Esophagus squamous epithelium (tissue), 5 donors: Measurements from ENCODE around the gene RMI2. TPM values are rescaled to one million over a fixed set of nuclear protein-coding genes. Genes with fewer than 3 reads are reported as not detected.

Source experiments
- DNase-seq: peaks from one replicate; lab custom pipeline; 2025; lab: John Stamatoyannopoulos, UW
- H3K27ac ChIP-seq, 4 donors: fragments of 200-600 bp; sonication (generic); one replicate each; pipeline ENCODE4 v1.5.1; 2016 to 2019; ENCODE audit warnings: mild to moderate bottlenecking in 1 of 4
- H3K27me3 ChIP-seq, 4 donors: fragments of 200-600 bp; sonication (generic); 1 replicate in 3 of 4; 2 replicates in 1 of 4; pipeline versions ENCODE4 v1.5.1 to v1.6.0; 2017 to 2021; ENCODE audit warnings: antibody characterized with exemption in 1 of 4
- H3K36me3 ChIP-seq, 3 donors: fragments of 200-600 bp; sonication (generic); one replicate each; pipeline ENCODE4 v1.5.1; 2016 to 2019
- H3K4me1 ChIP-seq, 3 donors: fragments of 200-600 bp; sonication (generic); one replicate each; pipeline ENCODE4 v1.5.1; 2017 to 2019
- H3K4me3 ChIP-seq, 4 donors: fragments of 200-600 bp; sonication (generic); 1 replicate in 3 of 4; 2 replicates in 1 of 4; pipeline ENCODE4 v1.5.1; 2016 to 2019; ENCODE audit warnings: mild to moderate bottlenecking in 2 of 4, moderate library complexity in 1 of 4
- H3K9me3 ChIP-seq, 3 donors: fragments of 200-600 bp; sonication (generic); one replicate each; pipeline ENCODE4 v1.5.1; 2016 to 2019
- POLR2A ChIP-seq, 4 donors: fragments of 450-650 bp; IDR thresholded peaks; one replicate each; pipeline ENCODE4 v1.6.1; 2017; ENCODE audit warnings: antibody characterized with exemption in 4 of 4, mild to moderate bottlenecking in 4 of 4, moderate library complexity in 3 of 4
- WGBS, 2 donors: methylation state at CpG; one replicate each; pipeline ENCODE4 v1.1.5; 2018; 5-methylcytosine and 5-hydroxymethylcytosine counted together
- intact Hi-C: fragments of 100-400 bp; cut with DNase I; formaldehyde crosslinking; loops from one replicate; pipeline ENCODE4 v1.15.0; 2022
- total RNA-seq, 4 donors: library from RNA; depleted of rRNA; stranded (reverse); fragments of >200 nt; gene quantifications; one replicate each; pipeline ENCODE4 v1.1.0, GENCODE V29; 2016
- TF ChIP-seq, protein P1 (sequence below), 6 experiments: fragments of 450-650 bp in 4 of 6; fragments of 200-600 bp in 2 of 6; sonication (generic) in 2 of 6; IDR thresholded peaks; one replicate each; pipeline ENCODE4 v1.5.1; 2016 to 2019; ENCODE audit warnings: antibody characterized with exemption in 6 of 6, mild to moderate bottlenecking in 4 of 6, moderate library complexity in 4 of 6
- donor health status: DM: yes; HTN: yes; CAD: no.

RMI2 gene
- total RNA-seq, 4 donors from 2014 or later = 4.6 to 12.0 (median 8.1) TPM

DNA sequence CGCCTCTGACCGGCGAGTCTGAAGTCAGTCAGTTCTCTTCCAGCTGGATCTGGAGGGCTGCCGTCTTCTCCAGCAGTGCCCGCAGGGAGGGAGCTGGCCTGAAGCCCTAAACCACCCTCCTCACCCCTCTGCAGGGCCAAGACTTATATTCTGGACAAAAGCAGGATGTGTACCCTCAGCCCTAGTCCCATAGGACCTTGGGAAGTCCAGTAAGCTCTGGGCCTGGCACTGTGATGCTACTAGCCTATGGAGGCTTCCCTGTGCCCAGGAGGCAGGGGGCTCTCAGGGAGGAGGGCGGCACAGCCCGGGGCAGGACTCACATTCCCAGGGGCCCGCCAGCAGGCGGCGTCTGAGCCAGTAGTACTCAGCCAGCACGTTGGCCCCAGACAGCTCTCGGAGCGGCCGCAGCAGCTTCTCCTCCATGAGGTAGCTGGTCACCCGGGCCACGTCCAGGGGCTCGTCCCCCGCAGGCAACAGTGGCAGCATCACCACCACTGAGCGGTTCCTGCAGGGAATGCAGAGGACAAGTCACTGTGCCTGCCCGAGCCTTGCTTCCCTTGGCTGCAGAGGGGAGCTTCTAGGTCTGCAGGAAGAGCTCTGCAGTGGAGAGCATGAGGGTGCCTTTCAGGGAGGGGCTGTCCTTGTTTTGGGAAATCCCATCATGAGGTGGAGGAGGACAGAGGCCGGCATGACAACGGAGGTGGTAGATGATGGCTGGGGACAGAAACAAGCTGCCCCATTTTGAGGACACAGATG lies 41.7 kb downstream of the RMI2 start:
- peaks cover 3 to 36% (median 19%) of the 10 kb centered on the region in 3 donors for H3K4me1 ChIP-seq
- no peaks in the 10 kb centered on the region for H3K36me3 ChIP-seq
- DNase-seq = no peak
- 22 to 54% methylated on average over 3 to 5 of the region's 22 CpGs for WGBS, 2 donors
- intact Hi-C loops = no loop called here
- peaks cover 0 to 7% (median 0%) of the 10 kb centered on the region in 4 donors for H3K27me3 ChIP-seq
- no peak for TF ChIP-seq POLR2A (IDR thresholded peaks at IDR 0.05)
- TF ChIP-seq, protein P1, sequence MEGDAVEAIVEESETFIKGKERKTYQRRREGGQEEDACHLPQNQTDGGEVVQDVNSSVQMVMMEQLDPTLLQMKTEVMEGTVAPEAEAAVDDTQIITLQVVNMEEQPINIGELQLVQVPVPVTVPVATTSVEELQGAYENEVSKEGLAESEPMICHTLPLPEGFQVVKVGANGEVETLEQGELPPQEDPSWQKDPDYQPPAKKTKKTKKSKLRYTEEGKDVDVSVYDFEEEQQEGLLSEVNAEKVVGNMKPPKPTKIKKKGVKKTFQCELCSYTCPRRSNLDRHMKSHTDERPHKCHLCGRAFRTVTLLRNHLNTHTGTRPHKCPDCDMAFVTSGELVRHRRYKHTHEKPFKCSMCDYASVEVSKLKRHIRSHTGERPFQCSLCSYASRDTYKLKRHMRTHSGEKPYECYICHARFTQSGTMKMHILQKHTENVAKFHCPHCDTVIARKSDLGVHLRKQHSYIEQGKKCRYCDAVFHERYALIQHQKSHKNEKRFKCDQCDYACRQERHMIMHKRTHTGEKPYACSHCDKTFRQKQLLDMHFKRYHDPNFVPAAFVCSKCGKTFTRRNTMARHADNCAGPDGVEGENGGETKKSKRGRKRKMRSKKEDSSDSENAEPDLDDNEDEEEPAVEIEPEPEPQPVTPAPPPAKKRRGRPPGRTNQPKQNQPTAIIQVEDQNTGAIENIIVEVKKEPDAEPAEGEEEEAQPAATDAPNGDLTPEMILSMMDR (IDR thresholded peaks at IDR 0.05) = peak in 2 of 6 experiments; percentile 10 to 12
- no peak overlapping the region for H3K4me3 ChIP-seq
- H3K9me3 ChIP-seq = no peaks in the 10 kb centered on the region
- no peak overlapping the region for H3K27ac ChIP-seq

DNA sequence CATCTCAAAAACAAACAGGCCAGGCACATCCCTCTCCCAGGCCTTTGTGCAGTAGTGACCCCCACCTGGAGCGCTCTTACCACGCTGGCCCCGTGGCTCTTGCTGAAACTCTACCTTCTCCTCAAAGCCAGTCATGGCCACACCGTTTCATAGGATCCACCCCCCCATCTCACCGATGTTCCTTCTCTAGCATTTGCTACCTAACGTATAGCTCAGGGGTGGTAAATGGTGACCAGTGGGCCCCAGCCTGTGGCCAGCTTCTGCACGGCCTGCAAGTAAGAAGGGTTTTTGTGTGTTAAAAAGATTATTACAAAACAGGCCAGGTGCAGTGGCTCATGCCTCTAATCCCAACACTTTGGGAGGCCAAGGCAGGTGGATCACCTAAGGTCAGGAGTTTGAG lies 43.8 kb downstream of the RMI2 start:
- WGBS, 2 donors = 76 to 88% methylated on average over 5 to 7 of the region's 7 CpGs
- DNase-seq = no peak
- intact Hi-C loops = no loop called here

DNA sequence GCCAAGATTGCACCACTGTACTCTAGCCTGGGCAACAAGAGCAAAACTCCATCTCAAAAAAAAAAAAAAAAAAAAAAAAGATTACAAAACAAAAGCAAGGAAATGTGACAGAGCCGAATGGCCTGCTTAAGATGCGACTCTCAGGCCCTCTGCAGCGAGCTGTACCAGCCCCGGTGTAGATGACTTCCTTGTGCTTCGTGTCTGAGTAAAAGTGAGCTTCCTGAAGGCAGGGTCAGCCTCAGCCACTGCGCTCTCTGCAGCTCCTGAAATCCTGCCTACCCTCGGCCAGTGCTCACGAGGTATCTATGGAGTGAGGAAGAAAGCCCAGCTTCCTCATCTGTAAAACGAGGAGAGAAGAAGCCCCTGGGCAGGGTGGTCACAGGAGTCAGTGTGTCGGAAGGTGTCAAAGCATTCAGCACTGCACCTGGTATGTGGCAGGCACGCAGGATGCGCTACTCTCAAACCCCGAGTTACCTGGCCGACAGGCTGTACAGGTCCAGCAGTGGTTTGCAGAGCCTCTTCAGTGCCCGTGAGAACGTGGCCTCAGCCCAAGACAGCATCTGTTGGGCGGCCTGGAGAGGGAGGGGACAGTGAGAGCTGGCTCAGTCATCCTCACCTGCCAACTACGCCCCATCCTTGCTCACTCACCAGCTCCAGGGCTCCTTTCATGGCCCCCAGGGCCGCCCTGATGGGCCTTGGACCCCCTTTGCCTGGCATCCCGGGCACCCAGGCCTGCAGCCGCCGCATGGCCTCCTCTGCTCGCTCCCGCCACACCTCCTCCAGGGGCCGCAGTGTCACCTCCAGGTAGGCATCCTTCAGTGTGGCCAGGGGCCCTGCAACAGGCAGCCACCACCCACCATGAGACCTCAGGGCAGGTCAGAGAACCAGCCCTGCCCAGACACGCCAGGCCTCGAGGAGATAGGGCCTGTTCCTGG lies 44.6 kb downstream of the RMI2 start:
- no peak overlapping the region for H3K27ac ChIP-seq
- H3K4me3 ChIP-seq = no peak overlapping the region
- no peaks in the 10 kb centered on the region for H3K36me3 ChIP-seq
- DNase-seq = no peak
- peaks cover 0 to 7% (median 0%) of the 10 kb centered on the region in 4 donors for H3K27me3 ChIP-seq
- TF ChIP-seq POLR2A (IDR thresholded peaks at IDR 0.05) = no peak
- TF ChIP-seq, protein P1 (IDR thresholded peaks at IDR 0.05) = no peak
- peaks cover 3 to 51% (median 19%) of the 10 kb centered on the region in 3 donors for H3K4me1 ChIP-seq
- H3K9me3 ChIP-seq = no peaks in the 10 kb centered on the region
- intact Hi-C loops = loop anchor here (10.0 kb wide), 1 partner anchor 425 kb away; no protein-coding TSS in a partner anchor
- WGBS, 2 donors = 41 to 62% methylated on average over 8 to 14 of the region's 27 CpGs

More for the DNA sequence above, 43.8 kb downstream of the RMI2 start:
- Histone ChIP-seq H3K27ac (no peak overlapping the region), H3K27me3 (peaks cover 0 to 7% (median 0%) of the 10 kb centered on the region in 4 donors), H3K36me3 (no peaks in the 10 kb centered on the region), H3K4me1 (peaks cover 3 to 42% (median 19%) of the 10 kb centered on the region in 3 donors), H3K9me3 (no peaks in the 10 kb centered on the region), H3K4me3 (no peak overlapping the region)
- TF ChIP-seq, protein P1 (IDR thresholded peaks at IDR 0.05) = no peak
- TF ChIP-seq POLR2A (IDR thresholded peaks at IDR 0.05) = no peak

DNA sequence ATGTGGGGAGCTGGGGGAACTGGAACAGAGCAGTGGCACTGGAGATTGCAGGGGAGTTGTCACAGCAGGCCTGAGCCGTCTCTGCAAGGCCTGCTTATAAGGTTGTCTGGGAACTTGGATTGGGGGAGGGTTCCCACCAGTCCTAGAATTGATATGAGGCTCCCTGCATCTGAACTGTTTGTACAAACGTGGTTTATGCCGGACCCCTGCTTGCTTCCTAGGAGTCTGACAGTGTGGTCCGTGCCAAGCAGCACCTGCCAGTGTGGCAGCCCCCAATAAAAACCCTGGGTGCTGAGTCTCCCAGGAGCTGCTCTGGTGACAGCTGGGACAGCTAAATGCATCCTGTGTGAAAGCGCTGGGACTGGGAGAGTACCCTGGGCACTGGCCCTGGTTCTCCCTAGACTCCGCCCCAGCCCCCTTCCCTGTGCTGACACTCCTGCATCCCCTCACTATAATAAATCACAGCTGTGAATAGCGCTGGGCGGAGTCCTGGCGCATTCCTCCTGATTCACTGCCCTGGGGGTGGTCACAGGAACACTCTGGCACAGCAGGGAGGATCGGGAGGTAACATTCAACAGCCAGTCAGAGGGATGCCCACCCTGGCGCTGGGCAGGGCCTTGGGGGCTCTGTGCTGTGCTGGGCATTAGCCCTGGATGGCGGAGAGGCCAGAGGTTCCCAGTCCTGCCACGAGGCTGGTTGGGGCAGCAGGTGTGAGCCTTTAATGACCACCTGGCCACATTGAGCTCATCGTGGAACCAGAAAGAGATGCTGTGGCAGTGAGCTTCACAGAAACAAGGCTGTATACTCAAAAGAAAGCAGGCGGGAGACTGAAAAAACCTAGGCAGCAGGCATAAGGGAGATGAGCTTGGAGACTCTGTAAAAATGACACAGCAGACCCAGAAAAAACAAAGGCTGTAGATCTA lies 45.6 kb downstream of the RMI2 start:
- peaks cover 3 to 55% (median 19%) of the 10 kb centered on the region in 3 donors for H3K4me1 ChIP-seq
- 53 to 62% methylated on average over 4 to 13 of the region's 15 CpGs for WGBS, 2 donors
- intact Hi-C loops = loop anchor here (10.0 kb wide), 1 partner anchor 426 kb away; no protein-coding TSS in a partner anchor
- no peaks in the 10 kb centered on the region for H3K36me3 ChIP-seq
- peaks cover 0 to 7% (median 0%) of the 10 kb centered on the region in 4 donors for H3K27me3 ChIP-seq
- TF ChIP-seq, protein P1 (IDR thresholded peaks at IDR 0.05) = no peak
- TF ChIP-seq POLR2A (IDR thresholded peaks at IDR 0.05) = no peak
- no peak overlapping the region for H3K4me3 ChIP-seq
- H3K27ac ChIP-seq = no peak overlapping the region
- H3K9me3 ChIP-seq = no peaks in the 10 kb centered on the region
- DNase-seq = no peak
